GM21526 (cell line): ENCODE data around the gene MAOB.
"Not testable (repeated sequence)": the region's sequence is repeated elsewhere in the genome, so short reads cannot be mapped to it uniquely, and the experiment has no call there.

Source experiments
- ATAC-seq: cut with Tn5 transposase; IDR thresholded peaks from one replicate; pipeline ENCODE4 v1.9.1; 2021; ENCODE audit warnings: moderate library complexity; ENCODE audit not compliant: unreplicated experiment, low FRiP score

MAOB gene

GRCh38 chrX:43785930-43786591 is 96.2 kb downstream of the MAOB start:
- no peak for ATAC-seq

GRCh38 chrX:43758044-43758443 is 124.2 kb downstream of the MAOB start:
- no peak for ATAC-seq

GRCh38 chrX:43756076-43756475 is 126.2 kb downstream of the MAOB start:
- no peak for ATAC-seq

GRCh38 chrX:43753637-43754036 is 128.6 kb downstream of the MAOB start:
- no peak for ATAC-seq

GRCh38 chrX:43750248-43750676 is 132.0 kb downstream of the MAOB start:
- ATAC-seq = peak; percentile 88

- ATAC-seq = no peak
Observed at GRCh38 chrX:43747476-43747875, 134.8 kb downstream of the MAOB start.

GRCh38 chrX:43745938-43746721 is 136.1 kb downstream of the MAOB start:
- no peak for ATAC-seq

- ATAC-seq = no peak
Observed at GRCh38 chrX:43744284-43744683, 138.0 kb downstream of the MAOB start.

- ATAC-seq = no peak
Observed at GRCh38 chrX:43743100-43743822, 139.0 kb downstream of the MAOB start.

- no peak for ATAC-seq
Observed at GRCh38 chrX:43741843-43742573, 140.2 kb downstream of the MAOB start.

GRCh38 chrX:43735957-43736356 is 146.3 kb downstream of the MAOB start:
- ATAC-seq = no peak

- no peak for ATAC-seq
Observed at GRCh38 chrX:43735534-43735933, 146.7 kb downstream of the MAOB start.

- ATAC-seq = no peak
Observed at GRCh38 chrX:43734444-43734843, 147.8 kb downstream of the MAOB start.

GRCh38 chrX:43733699-43734098 is 148.6 kb downstream of the MAOB start:
- ATAC-seq = no peak

- ATAC-seq = no peak
Observed at GRCh38 chrX:43731086-43731485, 151.2 kb downstream of the MAOB start.

- ATAC-seq = no peak
Observed at GRCh38 chrX:43728966-43729365, 153.3 kb downstream of the MAOB start.

GRCh38 chrX:43728002-43728401 is 154.2 kb downstream of the MAOB start:
- ATAC-seq = no peak

- ATAC-seq = not testable (repeated sequence)
Observed at GRCh38 chrX:43727254-43727653, 155.0 kb downstream of the MAOB start.

- not testable (repeated sequence) for ATAC-seq
Observed at GRCh38 chrX:43725227-43725626, 157.0 kb downstream of the MAOB start.

GRCh38 chrX:43720961-43721360 is 161.3 kb downstream of the MAOB start:
- ATAC-seq = no peak

GRCh38 chrX:43720082-43720481 is 162.2 kb downstream of the MAOB start:
- ATAC-seq = no peak
